GM19455 (cell line): ENCODE data around the gene SQOR.

ENCODE experiments used
- ATAC-seq: cut with Tn5 transposase; IDR thresholded peaks from one replicate; pipeline ENCODE4 v1.9.1; 2021; ENCODE audit not compliant: unreplicated experiment

The SQOR gene

DNA sequence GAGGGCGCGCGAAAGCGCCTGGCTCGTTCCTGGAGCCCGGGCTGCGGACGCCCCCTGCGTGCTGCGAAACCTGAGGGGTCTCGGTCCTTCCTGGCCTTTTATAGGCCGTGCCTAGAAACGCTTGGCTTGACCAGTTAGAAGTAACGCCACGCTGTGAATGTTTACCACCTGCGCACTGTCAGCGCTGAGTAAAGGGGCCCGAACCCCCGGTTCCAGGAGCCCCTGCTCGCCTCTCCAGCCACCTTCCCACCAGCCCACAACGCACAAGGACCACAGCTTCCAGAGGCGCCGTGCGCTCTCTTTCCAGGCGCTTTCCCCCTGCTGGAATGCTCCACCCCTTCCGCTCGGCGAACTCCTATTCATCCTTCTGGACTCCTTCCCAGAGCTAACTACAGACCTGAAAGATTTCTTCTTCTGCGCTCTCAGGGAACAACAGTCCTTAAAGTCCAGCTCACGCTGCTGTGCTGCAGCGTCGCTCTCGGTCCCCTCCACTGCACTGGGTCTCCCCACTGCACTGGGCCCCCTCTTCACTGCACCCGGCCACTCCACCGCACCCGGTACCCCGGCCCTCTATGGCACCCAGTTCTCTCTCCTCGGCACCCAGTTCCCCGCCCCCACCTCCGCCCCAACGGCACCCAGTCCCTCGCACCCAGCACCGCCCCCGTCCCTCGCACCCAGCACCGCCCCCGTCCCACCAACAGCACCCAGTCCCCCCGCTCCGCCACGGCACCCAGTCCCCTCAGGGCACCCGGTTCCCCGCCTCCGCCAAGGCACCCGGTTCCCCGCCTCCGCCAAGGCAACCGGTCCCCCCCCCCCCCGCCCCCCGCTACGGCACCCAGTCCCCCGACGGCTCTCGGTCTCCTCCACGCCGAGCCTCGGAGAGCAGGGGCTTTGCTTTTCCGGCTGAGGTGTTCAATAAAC, 69.8 kb downstream of the SQOR start:
- no peak for ATAC-seq

DNA sequence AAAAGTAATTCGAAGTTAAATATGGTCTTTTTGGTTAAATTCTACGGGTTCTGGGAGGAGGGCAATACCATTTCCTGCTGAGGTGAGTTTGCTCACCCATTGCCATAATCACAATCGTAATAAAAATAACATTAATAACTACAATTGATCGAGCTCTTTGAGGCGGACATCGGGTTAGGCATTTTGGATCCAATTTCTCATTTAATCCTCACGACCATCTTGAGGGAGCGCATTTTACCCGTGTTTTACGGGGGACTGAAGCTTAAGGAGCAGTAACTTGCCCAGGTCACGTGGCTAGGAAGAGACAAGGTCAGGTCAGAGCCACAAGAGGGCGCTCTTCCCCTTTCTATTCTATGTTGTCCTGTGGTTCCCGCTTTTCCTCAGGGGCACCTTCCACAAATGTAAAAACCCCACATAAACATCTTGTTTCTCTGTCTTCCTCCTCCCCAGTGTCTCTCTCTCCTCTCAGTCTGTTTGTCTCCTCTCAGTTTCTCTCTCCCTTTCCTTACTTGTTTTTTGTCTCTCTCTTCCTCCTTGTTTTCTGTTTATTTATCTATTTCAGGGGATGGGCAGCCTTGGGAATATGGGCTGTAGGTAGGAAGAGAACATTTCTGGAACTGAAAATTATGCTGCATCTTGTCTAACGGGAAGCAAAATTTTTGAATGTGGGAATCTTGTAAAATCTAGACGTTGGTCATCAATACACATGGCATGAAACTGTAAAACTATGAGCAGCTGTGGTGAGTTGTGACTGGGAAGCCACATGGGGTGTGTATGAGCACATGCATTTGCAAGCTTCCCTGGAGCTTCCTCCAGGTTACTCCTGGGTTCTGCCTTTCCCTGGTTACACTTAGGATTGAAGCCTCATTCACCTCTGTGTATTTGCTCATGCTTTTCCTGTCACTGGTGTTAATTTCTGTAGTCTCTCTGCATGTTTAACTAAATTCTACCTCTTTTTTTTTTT, 71.0 kb downstream of the SQOR start:
- ATAC-seq = peak; percentile 87

DNA sequence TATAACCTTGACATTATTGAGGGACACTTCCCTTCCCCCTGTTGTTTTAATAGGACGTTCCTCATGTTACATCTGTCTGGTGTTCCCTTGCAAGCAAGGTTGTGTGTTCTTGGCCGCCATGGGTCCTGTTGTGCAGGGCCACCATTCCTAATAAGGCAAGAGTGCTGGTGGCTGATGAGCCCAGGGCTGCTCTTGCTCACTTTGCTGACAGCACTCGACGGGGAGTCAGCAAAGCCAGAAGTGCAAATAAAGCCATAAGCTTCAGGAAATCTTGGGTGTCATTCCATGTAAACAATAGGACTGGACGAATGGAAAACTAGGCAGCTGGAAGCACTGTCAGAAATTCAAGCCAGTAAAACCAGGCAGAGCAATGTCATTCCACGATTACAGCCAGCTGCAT, 75.8 kb downstream of the SQOR start:
- ATAC-seq = no peak

DNA sequence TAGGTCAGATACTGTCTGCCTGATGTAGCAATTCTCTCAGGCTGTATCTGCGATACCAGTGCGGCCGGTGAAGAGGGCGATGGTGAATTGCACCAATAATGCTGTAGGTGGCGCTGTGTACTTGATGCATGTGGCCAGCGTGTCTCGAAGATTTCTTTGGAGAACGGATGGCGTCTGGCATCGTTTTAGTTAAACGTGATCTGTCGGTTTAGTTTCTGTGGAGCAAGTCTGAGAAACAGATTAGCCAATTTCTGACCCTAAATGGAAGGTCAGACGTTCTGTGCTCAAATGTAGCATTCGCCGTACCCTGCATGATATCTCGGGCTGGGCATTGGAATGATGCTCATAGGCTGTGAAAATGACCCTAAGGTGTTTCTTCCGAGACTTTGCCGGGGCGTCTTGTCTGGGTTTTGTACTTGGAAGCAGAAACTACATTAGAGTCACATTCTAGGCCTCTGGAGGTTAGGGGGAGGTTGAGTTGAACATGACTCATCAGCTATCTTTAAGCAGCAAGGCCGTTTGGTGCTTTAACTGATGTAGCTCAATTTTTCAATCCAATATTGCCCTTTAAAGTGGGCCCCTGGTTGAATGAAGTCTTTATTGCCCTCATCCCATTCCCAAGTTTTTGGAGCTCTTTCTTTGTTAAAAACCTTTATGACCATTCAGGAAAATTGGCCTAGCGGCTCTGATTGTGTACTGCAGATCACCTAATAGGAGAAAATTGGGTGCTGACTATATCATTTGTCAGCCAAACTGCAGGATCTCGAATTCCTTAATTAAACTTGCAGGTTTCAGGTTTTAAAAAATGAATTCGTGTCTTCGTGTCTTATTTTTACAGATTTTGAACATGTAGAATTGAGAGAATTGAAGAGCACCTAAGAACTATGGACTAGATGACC, 80.0 kb downstream of the SQOR start:
- no peak for ATAC-seq

DNA sequence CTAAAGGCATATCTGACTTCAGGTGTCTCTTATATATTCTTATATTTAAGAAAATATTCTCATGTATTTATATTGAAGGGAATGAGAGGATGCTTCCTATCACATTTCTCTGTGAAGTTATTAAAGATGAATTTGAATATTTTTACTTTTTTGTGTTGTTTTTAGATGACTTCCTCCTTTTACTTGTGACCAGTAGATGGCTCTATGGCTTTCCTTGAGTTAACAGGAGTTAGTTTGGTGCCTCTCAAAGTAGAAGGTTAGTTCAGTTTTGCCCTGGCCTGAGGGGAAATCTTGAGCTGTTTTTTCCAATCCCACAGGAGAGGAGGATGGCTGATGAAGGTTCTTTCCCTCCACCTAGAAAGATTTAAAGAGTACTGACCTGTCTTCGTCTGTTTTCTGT, 80.7 kb downstream of the SQOR start:
- ATAC-seq = no peak

DNA sequence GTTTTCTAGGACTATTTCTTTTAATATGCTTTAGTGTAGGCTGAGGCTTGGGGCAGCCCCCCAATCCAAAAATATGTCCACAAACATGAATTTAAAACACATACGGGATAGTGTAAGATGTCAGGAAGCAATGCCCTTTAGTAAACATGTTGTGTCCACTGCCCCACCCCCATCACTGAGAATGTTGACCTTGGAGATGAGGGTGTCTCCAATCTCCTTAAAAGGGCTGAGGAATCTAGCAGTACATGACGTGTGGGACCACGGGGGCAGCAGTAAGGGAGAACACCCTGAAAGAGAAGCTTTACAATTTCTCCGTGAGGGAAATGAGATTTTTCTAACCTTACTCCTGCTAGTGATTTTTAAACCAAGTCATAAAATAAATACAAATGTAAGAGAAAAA, 84.7 kb downstream of the SQOR start:
- no peak for ATAC-seq

DNA sequence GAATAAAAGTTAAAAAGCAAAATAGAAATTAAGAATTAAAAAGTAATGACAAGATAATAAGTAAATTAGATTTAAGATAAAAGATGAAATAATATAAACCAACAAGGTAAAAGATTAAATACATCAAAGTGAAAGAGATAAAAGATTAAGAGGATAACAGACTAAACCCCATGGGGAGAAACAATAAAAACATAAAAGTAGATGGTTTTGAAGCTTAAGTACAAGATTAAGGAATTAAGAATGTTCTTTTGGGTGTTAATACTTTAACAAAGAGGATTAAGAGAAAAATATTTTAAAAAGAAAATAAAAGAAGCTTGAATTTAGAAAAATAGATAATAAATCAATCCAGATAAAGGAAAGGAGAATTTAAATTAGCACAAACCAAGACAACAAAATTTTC, 85.4 kb downstream of the SQOR start:
- no peak for ATAC-seq

DNA sequence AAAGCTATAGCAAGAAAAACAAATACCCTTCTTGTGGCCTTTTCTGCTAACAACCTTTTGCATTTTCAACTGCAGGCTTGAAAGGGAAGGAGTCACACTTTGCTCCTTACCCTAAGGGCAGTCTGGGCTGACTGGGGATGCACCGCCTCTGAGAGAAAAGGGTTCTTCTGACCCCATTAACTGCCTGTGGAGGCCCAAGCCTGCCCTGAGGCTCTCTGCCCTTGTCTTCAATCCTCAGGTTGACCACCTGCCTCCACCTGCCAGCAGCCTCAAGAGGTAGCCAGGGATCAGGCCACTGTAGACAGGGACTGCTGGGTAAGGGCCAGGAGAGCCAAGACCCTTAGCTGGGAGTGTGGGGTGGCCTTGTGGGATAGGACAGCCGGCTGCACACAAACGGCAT, 93.8 kb downstream of the SQOR start:
- no peak for ATAC-seq

DNA sequence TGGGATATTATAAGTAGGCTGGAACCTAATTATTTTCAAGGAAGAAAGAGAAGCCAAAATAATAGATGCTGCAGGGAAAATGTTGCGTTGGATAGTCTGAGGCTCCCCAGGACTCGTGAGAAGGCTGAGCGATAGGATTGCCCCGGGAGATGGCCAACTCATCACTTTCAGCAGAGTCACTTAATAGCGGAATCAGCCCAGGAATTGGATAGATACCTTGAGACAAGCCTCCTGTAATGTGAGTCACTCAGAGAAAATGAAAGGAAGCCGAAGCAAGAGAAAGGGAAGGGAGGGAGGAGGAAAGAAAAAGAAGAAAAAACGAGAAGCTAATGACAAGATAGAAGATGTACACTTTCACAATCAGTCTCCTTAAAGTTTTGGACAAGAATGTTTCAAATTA, 94.3 kb downstream of the SQOR start:
- no peak for ATAC-seq

DNA sequence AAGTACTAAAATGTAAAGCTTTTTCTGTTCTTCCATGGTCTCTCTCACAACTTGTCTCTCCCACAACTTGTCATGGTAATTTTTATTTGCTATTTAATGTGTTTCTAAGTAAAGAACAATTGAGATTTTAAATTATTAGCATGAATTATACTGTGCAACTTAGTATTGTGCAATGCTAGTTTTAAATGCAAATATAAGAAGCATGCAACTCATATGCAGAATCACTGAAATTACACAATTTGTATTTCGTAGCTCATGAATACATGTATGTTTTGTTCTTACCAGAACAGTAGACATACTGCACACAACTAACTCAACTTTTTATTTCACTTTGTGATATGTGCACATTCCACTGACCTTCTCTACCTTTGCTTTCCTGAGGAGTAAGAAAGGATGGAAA, 96.5 kb downstream of the SQOR start:
- no peak for ATAC-seq

DNA sequence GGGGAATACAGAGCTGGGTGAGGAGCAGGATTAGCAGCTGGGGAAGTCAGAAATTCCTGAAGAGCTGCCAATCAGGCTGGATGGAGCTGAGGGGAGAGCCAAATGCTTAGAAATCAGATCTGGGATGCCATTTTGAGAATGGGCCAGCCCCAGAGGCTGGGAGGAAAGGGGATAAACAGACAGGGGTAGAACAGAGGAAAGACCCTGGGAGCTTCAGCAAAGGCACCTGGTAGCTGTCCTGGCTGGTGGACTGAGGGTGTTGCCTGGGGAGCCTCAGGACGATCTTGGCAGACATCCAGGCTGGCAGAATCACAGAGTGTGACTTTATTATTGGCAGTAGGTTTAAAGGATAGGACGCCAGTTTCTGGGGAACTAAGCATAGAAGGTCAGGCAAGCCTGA, 97.8 kb downstream of the SQOR start:
- no peak for ATAC-seq

DNA sequence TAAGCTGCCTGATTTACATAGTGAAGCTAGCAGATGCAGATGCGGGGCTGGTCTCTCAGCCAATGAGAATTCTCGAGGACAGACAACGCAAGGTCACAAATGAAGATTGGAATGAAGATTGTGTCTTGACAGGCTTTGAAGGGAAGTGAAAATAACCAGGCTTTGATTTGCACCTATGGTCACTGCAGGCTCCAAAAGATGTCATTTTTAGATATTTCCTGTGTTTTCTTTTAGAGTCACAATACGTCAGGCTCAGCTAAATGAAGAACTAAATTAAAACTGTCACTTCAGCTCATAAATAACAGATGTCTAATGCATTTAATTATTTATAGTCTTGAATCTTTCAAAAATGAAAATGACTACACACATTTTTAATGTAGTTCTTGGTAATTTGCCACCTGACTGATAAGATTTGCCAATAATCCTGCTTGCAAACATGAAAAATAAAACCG, 99.5 kb downstream of the SQOR start:
- ATAC-seq = no peak
